ACC112 (cell line): ENCODE measurements around the gene ZCCHC14.

Experiments
- H2AFZ ChIP-seq: fragments of 200-600 bp; sonication (generic); one replicate; pipeline ENCODE4 v1.6.0; 2017; ENCODE audit warnings: antibody characterized with exemption, low read length; ENCODE audit not compliant: unreplicated experiment
- H3K27ac ChIP-seq: fragments of 200-600 bp; sonication (generic); 2 replicates; pipeline ENCODE4 v1.5.1; 2014; ENCODE audit warnings: low read depth, mild to moderate bottlenecking, antibody characterized with exemption, low read length, moderate library complexity
- H3K27me3 ChIP-seq: fragments of 200-600 bp; sonication (generic); 2 replicates; pipeline ENCODE4 v1.6.1; 2014; ENCODE audit warnings: mild to moderate bottlenecking, antibody characterized with exemption, low read length, moderate library complexity, mixed read lengths; ENCODE audit not compliant: insufficient read depth
- H3K36me3 ChIP-seq: fragments of 200-600 bp; sonication (generic); 2 replicates; pipeline ENCODE4 v1.6.1; 2016; ENCODE audit warnings: mild to moderate bottlenecking, antibody characterized with exemption, low read length, moderate library complexity, mixed read lengths; ENCODE audit not compliant: insufficient read depth
- H3K4me1 ChIP-seq: fragments of 200-600 bp; sonication (generic); one replicate; pipeline ENCODE4 v1.6.1; 2016; ENCODE audit warnings: low read length, mixed read lengths; ENCODE audit not compliant: insufficient read depth, unreplicated experiment, control insufficient read depth
- H3K4me3 ChIP-seq: fragments of 200-600 bp; sonication (generic); 2 replicates; pipeline ENCODE4 v1.5.1; 2014; ENCODE audit warnings: mild to moderate bottlenecking, low read depth, low read length
- H3K79me2 ChIP-seq: fragments of 200-600 bp; sonication (generic); one replicate; pipeline ENCODE4 v1.6.0; 2016; ENCODE audit warnings: low read length; ENCODE audit not compliant: control insufficient read depth, unreplicated experiment, insufficient read depth

The ZCCHC14 gene

GRCh38 chr16:87431926-87432325 is 60.9 kb downstream of the ZCCHC14 start:
- Histone ChIP-seq H3K4me1 (peaks cover 30% of the 10 kb centered on the region), H3K27ac (no peak overlapping the region), H3K79me2 (peaks cover 17% of the 10 kb centered on the region), H3K36me3 (no peaks in the 10 kb centered on the region), H2AFZ (no peak overlapping the region), H3K27me3 (no peaks in the 10 kb centered on the region), H3K4me3 (no peak overlapping the region)

DNA sequence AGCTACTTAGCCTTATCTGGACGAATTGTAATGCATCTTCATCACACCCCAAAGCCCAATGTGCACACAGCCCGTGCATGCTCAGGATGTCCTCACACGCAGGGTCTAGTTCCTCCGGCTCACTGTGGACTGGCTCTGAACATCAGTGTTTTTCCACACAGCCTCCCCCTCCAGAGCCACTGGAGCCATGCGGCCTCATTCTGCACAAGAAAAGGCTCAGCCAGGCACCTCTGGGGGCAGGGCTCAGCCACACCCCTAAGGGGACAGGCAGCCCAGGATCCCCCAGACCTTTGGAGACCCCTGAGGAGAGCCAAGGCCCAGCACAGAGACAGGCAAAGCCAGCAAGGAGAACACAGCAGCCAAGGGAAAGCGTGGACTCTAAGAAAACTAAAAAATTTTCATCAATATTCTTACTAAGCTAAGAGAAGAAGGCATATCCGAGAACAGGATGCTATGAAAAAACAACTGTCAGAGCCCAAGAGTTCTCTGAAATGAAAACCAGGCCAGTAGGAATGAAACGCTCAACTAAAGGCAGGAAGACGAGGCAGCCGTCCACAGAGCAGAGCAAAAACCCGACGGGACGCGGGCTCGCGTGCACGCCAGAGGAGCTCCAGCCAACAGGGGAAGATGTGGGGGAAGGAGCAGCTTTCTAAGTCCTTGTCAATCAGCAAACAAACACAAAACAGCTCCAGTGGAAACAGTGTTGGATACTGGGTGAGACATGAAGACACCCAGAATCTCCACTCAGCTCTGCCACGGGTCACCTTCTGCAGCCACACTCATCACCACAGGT is 66.2 kb downstream of the ZCCHC14 start:
- no peaks in the 10 kb centered on the region for H3K27me3 ChIP-seq
- H3K4me3 ChIP-seq = no peak overlapping the region
- H3K36me3 ChIP-seq = peaks cover 9% of the 10 kb centered on the region
- peaks cover 3% of the 10 kb centered on the region for H3K4me1 ChIP-seq
- H3K27ac ChIP-seq = no peak overlapping the region
- no peak overlapping the region for H2AFZ ChIP-seq
- H3K79me2 ChIP-seq = no peaks in the 10 kb centered on the region

DNA sequence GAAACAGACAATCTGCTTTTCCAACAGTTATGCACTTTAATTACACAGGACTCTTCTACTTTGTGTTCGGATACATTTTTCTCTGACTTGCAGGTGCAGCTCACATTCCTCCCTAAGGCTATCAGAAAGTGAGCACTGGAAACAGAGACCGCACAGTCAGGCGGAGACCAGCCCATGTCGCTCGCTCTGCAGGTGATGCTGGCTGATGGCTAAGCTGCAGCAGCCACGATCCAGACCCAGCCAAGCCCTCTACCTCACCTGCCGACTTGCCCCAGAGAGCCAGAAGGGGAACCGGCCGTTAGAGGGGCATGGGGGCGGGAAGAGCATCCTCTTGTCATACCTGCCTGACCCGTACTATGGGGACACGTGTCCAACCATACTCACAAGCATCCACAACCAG is 66.9 kb downstream of the ZCCHC14 start:
- no peak overlapping the region for H3K4me3 ChIP-seq
- H3K36me3 ChIP-seq = peaks cover 9% of the 10 kb centered on the region
- no peak overlapping the region for H2AFZ ChIP-seq
- no peaks in the 10 kb centered on the region for H3K79me2 ChIP-seq
- no peak overlapping the region for H3K27ac ChIP-seq
- no peaks in the 10 kb centered on the region for H3K27me3 ChIP-seq
- H3K4me1 ChIP-seq = no peaks in the 10 kb centered on the region

DNA sequence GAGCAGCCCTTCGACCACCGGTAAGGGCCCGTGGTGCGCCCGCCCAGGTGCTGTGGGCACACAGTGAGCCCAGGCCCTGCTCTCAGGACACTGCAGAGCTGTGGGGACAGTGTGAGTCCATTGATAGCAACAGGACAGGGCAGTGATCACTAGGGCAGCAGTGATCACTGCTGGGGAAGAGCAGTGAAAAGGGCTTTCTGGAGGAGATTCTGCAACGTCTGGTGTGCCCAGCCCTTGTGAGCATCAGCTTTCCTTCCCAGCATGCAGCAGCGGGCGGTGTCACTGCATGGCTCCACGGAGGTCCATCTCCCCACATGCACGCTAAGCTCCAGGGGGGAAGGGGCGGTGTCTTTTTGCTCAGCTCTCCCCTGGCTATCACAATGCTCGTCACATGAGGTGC is 68.6 kb downstream of the ZCCHC14 start:
- peaks cover 15% of the 10 kb centered on the region for H3K36me3 ChIP-seq
- H3K79me2 ChIP-seq = no peaks in the 10 kb centered on the region
- no peaks in the 10 kb centered on the region for H3K4me1 ChIP-seq
- H3K27ac ChIP-seq = no peak overlapping the region
- H3K27me3 ChIP-seq = no peaks in the 10 kb centered on the region
- no peak overlapping the region for H3K4me3 ChIP-seq
- no peak overlapping the region for H2AFZ ChIP-seq

- Histone ChIP-seq H3K79me2 (no peaks in the 10 kb centered on the region), H3K4me1 (no peaks in the 10 kb centered on the region), H2AFZ (no peak overlapping the region), H3K36me3 (peaks cover 15% of the 10 kb centered on the region), H3K27me3 (no peaks in the 10 kb centered on the region), H3K27ac (no peak overlapping the region), H3K4me3 (no peak overlapping the region)
Observed at GRCh38 chr16:87423429-87423828, 69.4 kb downstream of the ZCCHC14 start.

DNA sequence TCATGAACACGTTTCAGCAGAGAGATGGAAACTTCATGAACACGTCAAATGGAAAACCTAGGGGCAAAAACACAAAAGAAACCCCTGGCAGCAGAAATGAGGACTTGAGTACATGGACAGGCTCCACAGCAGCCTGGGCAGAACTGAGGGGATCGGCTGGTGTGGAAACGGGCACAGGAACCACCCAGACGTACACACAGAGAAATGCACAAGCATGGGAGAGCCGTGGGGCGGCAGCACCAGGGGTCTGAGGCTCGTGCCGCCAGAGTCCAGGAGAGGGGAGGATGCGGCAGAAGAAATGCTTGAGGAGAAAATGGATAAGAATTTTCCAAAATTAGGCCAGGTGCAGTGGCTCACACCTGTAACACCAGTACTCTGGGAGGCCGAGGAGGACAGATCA is 70.7 kb downstream of the ZCCHC14 start:
- Histone ChIP-seq H3K27ac (no peak overlapping the region), H3K36me3 (peaks cover 15% of the 10 kb centered on the region)

DNA sequence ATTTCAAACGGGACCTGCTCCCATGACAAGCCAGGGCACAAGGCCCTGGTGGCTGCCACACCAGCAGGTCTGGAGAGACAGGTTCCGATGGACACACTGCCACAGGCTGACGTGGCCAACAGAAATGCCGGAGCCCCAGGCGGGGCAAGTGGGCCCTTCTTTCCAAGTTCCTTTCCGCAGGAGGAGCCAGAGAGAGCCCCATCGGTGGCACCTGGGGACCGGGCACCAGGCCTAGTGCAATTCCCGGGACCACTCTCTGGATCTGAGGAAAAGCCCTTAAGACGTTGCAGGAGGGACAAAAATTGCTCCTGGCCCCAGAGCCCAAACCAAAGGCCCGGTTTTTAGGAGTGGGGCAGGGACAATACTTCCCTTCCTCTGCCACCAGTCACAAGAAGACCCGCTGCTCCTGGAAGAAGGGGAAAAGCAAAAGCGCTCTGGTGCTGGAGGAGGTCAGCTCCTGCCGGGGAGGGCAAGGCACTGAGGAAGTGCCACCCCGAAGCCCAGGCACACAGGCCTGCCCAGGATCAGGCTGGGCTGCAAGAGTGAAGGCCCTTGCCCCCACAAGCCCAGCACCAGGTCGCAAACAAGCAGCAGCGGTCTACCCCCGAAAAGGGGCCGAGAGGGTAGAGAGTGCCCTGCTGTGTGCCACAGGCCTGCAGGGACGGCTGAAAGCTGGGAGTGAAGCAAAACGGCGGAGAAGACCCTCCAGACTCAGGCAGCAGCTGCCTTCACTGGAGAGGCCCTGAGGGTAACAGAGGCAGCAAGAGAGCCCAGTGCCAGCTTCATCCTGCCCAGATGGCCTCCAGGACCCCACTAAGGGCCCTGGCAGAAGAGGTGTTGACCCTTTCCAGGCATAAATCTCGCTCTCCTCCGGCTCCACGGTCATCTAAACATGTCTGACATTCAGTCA is 71.6 kb downstream of the ZCCHC14 start:
- no peaks in the 10 kb centered on the region for H3K79me2 ChIP-seq
- no peaks in the 10 kb centered on the region for H3K4me1 ChIP-seq
- no peak overlapping the region for H3K4me3 ChIP-seq
- H2AFZ ChIP-seq = no peak overlapping the region
- no peak overlapping the region for H3K27ac ChIP-seq
- H3K27me3 ChIP-seq = no peaks in the 10 kb centered on the region
- H3K36me3 ChIP-seq = peaks cover 15% of the 10 kb centered on the region

More for the DNA sequence above, 70.7 kb downstream of the ZCCHC14 start:
- Histone ChIP-seq H3K4me1 (no peaks in the 10 kb centered on the region), H3K79me2 (no peaks in the 10 kb centered on the region), H2AFZ (no peak overlapping the region), H3K27me3 (no peaks in the 10 kb centered on the region), H3K4me3 (no peak overlapping the region)

DNA sequence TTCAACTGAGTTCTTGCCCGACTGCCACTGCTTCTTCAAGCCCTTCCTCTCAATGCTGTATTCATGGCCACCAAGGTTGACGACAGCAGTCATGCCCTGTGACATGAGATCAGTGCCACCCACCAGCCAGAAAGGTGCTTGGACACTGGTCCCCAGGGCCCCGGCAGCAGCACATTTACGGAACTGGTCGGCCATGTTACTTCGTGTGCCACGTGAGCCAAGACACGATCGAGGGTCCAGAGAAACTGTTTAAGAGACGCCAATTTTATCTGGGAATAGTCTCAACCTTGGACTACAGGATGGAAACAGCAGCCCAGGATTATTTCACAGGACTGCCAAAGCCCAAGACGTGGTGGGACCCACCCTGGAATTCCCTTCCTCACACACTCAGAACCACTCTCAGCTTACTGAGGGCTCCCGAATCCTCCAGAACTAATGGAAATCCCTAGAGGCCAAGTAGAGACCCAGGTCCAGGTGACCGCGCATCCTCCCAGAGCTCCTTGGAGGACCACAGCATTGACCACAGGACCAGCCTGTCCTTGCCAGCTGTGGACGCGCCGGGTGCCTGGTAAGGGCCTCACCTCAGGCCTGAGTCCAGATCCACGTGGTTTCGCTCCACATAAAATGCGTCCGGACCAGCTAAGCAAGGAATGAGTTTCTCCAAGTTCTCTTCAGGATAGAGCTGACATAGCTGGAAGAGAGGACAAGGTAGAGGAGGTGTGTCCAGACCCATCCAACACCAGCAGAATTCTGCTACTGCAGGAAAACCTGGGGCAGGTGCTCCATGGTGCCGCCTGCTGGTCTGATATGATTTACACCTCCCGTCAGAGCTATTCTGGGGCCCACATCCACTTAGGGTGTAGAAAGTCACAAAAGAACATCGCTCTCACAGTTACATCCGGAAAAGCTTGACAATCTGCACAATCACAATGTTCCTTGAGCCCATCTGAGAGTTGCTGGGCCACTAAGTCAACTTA is 72.5 kb downstream of the ZCCHC14 start:
- no peaks in the 10 kb centered on the region for H3K4me1 ChIP-seq
- H3K36me3 ChIP-seq = peaks cover 15% of the 10 kb centered on the region
- H3K27ac ChIP-seq = no peak overlapping the region
- no peak overlapping the region for H3K4me3 ChIP-seq
- no peaks in the 10 kb centered on the region for H3K27me3 ChIP-seq
- no peak overlapping the region for H2AFZ ChIP-seq
- H3K79me2 ChIP-seq = no peaks in the 10 kb centered on the region

DNA sequence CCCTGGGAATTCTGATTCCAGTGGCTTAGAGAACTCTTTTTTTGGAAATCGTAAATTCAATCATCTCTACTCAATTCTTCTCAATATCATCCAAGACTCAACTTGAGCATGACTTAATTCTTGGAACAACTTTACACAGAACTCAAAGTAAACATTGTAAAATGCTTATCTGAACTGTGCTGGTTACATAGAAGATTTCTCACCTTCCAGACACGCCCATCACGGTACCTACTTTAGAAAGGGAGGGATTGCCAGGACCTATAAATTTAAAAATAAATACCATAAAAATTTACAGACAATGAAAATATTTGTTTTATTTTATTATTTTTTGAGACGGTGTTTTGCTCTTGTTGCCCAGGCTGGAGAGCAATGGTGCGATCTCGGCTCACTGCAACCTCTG is 74.2 kb downstream of the ZCCHC14 start:
- peaks cover 15% of the 10 kb centered on the region for H3K36me3 ChIP-seq
- H3K79me2 ChIP-seq = no peaks in the 10 kb centered on the region
- no peaks in the 10 kb centered on the region for H3K27me3 ChIP-seq
- no peak overlapping the region for H2AFZ ChIP-seq
- H3K4me1 ChIP-seq = no peaks in the 10 kb centered on the region
- no peak overlapping the region for H3K4me3 ChIP-seq
- no peak overlapping the region for H3K27ac ChIP-seq

- no peaks in the 10 kb centered on the region for H3K79me2 ChIP-seq
- H2AFZ ChIP-seq = no peak overlapping the region
- H3K4me3 ChIP-seq = no peak overlapping the region
- H3K27me3 ChIP-seq = no peaks in the 10 kb centered on the region
- peaks cover 15% of the 10 kb centered on the region for H3K36me3 ChIP-seq
- no peak overlapping the region for H3K27ac ChIP-seq
- H3K4me1 ChIP-seq = no peaks in the 10 kb centered on the region
Observed at GRCh38 chr16:87418216-87418615, 74.6 kb downstream of the ZCCHC14 start.
